HG03135 (cell line): ENCODE measurements around the gene GLOD4.
"Not testable (repeated sequence)": the region's sequence is repeated elsewhere in the genome, so short reads cannot be mapped to it uniquely, and the experiment has no call there.

Experiments
- ATAC-seq: cut with Tn5 transposase; IDR thresholded peaks from one replicate; pipeline ENCODE4 v1.9.1; 2021; ENCODE audit warnings: mild to moderate bottlenecking, moderate library complexity; ENCODE audit not compliant: unreplicated experiment

GLOD4 gene, protein sequence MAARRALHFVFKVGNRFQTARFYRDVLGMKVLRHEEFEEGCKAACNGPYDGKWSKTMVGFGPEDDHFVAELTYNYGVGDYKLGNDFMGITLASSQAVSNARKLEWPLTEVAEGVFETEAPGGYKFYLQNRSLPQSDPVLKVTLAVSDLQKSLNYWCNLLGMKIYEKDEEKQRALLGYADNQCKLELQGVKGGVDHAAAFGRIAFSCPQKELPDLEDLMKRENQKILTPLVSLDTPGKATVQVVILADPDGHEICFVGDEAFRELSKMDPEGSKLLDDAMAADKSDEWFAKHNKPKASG

DNA sequence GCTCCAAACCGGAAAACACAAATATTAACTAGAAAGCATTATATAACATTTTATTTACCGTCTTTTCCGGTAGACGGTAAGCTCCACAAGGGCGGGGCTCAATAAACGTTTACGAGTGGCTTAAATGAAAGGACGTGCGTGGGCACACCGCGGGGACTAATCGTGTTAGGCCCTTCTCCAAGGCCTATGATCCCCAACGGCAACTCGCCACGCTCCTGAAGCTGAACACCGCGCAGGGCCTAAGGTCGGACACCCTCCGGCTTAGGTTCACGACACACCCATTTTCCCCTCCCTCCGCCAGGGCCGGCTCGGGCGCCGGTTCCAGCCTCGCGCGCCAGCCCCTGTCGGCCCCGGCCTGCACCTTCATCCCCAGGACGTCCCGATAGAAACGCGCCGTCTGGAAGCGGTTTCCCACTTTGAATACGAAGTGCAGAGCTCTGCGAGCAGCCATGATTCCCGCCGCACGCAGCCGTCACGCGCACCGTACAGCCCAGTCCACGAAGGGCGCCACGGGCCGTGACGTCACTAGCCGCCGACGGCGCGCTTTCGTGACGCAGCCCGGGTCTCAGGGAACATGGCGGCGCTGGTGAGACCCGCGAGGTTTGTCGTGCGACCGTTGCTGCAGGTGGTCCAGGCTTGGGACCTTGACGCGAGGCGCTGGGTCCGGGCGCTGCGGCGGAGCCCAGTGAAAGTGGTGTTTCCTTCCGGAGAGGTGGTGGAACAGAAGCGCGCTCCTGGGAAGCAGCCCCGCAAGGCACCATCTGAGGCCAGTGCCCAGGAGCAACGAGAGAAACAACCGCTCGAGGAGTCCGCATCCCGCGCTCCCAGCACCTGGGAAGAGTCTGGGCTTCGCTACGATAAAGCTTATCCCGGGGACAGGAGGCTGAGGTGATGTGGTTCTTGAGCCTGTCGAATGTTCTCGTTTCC is at the start of gene GLOD4, which contains the start of gene MRM3:
TSS of gene GLOD4 (minus strand) at position 476 of the 927 bp plus-strand sequence. CDS start at position 451, 25 bp downstream.
TSS of gene MRM3 (plus strand) at position 549 of the 927 bp plus-strand sequence. CDS start at position 575, 26 bp downstream.
- peak; percentile 88 for ATAC-seq

GRCh38 chr17:830950-831349 is 48.9 kb upstream of the GLOD4 start:
- ATAC-seq: no peak

GRCh38 chr17:830381-830780 is 48.3 kb upstream of the GLOD4 start:
- ATAC-seq: no peak

GRCh38 chr17:829614-830013 is 47.5 kb upstream of the GLOD4 start:
- ATAC-seq: not testable (repeated sequence)

- no peak for ATAC-seq
These were observed 46.7 kb upstream of the GLOD4 start for GRCh38 chr17:828761-829160.

DNA sequence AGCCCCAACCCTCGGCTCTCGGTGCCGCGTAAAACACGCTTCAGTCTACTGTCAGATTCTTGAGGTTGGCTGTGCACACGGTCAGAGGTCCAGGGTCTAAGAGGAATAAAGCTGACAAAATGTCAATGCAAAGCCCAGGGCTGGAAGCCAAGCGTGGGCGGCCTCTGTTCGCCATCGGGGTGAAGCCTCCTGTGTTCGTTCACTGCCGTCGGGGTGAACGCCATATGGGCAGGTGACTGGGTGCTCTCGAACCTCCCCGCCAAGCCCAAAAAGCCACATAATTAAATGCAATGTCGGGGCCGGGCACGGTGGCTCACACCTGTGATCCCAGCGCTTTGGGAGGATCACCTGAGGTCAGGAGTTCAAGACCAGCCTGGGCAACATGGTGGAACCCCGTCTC is 44.7 kb upstream of the GLOD4 start:
- ATAC-seq: no peak

DNA sequence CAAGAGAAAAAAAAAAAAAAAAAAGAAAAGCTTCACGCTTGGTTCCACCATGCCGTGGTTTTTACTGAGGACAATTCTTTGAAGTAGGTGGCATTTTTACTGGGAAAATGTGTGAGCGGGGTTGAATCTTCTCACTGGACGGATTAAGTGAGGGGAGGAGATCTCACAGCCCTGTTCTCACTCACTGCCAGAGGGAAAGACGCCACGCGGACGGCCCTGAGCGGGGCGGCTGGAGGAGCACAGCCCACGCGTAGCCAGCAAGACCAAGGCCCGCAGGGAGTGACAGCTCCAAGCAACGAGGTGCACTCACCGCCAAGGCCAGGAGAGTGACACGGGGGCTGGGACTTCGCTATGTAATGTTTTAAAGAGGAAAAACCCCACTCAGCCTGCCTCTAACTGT is 43.1 kb upstream of the GLOD4 start:
- no peak for ATAC-seq

DNA sequence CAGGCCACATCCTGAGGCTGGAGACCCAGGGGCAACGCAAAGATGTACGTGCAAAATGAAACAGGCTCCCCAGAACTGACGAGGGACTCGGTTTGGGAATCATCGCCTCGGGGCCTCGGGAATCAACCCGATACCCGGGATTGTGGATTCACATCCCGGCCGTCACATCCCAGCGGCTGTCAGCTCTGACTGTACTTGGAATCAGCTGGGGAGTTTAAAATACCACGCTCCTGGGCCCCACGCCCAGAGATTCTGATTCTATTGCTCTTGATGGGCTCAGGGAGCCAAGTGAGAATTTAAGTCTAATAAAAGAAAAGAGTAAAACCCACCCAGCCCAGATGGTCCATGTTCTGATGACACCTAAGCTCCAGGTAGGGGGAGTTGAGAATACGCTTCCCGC is 42.3 kb upstream of the GLOD4 start:
- ATAC-seq: no peak

GRCh38 chr17:823501-823902 is 41.4 kb upstream of the GLOD4 start:
- no peak for ATAC-seq

DNA sequence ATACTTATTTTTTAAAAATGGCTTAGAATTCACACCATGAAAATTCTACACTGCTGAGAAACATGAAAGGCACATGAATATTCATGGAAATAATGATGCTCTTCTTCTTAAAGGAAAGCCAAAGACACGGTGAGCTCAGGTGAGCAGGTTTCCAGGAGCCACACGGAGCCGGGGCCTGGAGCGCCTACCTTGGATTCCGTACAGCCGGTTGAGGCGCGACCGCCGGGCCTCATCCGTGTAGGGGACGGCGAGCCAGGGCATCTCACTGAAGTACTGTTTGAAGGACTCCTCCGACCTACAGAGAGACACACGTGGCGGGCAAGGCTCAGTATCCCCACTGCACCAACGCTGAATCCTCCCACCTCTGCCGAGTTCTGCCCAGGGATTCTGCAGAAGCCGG is 37.2 kb upstream of the GLOD4 start:
- no peak for ATAC-seq

- ATAC-seq: no peak
These were observed 32.3 kb upstream of the GLOD4 start for GRCh38 chr17:814371-814770.

DNA sequence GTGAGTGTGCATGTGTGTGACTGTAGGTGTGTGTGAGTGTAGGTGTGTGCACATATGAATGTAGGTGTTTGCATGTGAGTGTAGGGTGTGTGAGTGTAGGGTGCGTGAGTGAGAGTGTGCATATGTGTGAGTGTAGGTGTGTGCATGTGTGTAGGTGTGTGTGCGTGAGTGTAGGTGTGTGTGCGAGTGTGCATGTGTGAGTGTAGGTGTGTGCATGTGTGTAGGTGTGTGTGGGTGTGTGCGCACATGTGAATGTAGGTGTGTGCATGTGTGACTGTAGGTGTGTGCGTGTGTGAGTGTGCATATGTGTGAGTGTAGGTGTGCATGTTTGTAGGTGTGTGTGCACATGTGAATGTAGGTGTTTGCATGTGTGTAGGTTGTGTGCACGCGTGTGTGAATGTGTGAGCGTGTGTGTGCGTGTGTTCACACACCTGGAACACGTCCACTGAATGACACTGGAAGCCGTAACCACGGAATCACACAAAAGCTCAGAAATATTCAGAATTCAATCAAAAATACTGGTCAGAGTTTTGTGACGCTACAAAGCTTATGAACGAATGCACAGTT is 30.6 kb upstream of the GLOD4 start:
- ATAC-seq: no peak

DNA sequence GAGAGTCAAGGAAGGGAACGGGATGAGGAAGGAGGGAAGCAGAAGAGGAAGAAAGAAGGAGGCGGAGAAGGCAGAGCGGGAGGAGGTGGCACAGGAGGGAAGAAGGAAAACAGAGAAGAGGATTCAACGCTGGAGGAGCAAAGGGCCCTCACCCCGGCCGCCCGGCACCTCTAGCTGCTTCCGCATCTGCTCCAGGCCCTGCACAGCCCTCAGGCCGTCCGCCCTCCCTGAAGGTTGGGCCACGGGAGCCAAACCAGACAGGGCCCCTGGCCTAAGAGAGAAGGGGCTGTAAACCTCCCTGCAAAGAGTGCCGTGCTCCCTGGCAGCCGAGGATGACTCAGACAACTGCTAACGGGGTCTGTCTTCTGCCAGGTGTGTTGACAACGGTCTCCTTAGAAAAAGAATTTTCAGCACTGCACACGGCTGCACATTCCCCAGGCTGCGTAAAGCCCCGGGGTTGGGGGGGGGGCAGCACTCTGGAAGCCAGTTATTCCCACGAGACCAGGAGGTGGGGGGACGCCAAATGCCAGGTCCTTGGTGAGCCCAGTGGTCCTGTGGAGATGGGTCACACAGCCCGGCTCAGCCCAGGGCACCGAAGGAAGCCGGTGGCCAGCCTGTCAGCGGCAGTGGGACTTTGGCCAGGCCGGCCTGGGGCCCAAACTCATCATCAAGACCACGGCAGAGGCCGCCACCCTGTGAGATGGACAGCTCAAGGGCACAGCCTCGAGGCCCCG is 29.1 kb upstream of the GLOD4 start:
- no peak for ATAC-seq

- no peak for ATAC-seq
These were observed 25.6 kb upstream of the GLOD4 start for GRCh38 chr17:807523-808294.

- ATAC-seq: no peak
These were observed 24.9 kb upstream of the GLOD4 start for GRCh38 chr17:806781-807522.

DNA sequence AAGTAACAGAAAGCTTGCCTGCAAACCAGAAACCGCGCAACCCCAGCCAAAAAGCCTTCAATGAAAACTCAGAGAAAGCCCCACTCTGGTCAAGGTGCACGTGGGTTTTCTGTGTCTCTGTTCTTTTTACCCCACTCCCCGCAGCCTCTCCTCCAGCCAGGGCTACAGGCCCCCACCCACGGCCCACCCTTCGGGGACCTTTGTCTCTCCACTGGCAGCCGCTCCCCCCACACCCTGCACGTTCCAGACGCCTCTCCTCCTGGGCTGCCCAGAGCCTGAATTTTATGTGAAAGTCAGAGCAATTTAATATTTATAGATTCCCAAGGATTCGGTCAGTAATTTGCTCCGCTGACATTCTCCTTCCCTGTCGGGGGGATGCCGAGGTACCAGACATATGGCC is 24.3 kb upstream of the GLOD4 start:
- ATAC-seq: no peak

DNA sequence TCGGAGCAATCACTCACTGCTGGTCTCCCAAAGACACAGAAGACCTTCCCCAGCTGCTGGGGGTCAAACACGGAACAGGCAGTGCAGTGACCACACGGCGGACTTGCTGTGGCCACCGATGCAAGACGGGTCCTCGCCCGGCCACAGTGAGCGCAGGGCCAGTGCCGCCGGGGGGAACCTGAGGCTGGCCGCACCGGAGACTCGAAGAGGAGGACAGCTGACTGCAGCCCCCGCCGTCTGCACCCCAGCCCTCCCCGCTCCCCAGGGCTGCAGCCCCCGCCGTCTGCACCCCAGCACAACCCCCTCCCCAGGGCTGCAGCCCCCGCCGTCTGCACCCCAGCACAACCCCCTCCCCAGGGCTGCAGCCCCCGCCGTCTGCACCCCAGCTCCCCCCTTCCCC is 23.8 kb upstream of the GLOD4 start:
- not testable (repeated sequence) for ATAC-seq

DNA sequence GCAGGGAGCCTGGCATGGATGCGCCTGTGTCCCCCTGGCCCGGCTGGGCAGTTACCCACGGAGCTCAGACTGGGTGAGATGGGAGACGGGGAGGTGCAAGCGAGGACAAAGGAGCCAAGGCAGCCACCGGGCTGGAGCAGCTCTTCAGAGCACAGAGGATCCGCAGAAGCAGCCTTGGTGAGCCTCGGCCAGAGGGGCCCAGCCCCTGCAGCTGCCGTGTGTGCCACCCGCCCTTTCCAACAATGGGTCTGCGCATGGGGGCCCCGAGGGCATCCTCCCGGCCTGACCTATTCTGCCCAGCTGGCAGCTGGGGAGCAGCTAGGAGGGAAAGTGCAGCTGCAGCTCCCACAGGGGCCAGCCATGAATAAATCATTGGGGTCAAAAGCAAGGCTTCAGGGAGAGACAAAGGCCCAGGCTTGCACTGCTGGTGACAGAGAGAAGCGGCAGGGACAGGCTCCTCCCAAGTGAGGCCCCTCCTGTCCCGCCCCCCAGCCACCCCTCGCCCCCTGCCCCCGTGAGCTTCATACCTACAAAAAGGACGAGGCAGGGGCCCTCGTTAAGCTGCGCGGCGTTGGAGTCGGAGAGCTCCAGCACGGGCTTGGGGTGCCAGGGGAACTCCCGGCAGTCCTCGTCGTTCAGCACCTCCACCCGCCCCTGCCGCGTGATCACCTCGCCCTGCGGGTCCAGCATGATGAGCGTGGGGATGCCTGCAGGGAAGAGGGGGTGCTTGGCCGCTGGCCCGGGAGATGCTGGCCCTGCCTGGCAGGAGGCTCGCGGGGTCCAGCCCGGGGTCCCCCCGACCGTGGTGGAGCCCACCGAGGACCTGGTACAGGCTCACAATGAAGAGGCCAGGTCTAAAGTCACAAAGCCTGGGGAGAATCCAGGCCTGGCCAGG is 22.7 kb upstream of the GLOD4 start:
- no peak for ATAC-seq
